H9 (cell line): ENCODE measurements around the gene CORO1C. TPM values are rescaled to one million over a fixed set of nuclear protein-coding genes. Genes with fewer than 3 reads are reported as not detected.

Source experiments
- DNase-seq: peaks from one replicate; pipeline ENCODE4 v3.0.0-alpha.2; 2017
- H2AFZ ChIP-seq: one replicate; pipeline ENCODE4 v1.6.1; 2013; ENCODE audit warnings: mild to moderate bottlenecking, low read length, control low read depth, moderate library complexity
- H2AK5ac ChIP-seq: 2 replicates; pipeline ENCODE4 v1.6.1; 2013; ENCODE audit warnings: low read length, control low read depth, mixed read lengths; ENCODE audit not compliant: insufficient read length
- H2BK120ac ChIP-seq: one replicate; pipeline ENCODE4 v1.6.1; 2013; ENCODE audit warnings: low read depth, mild to moderate bottlenecking, low read length, control low read depth, inconsistent platforms; ENCODE audit not compliant: poor library complexity, severe bottlenecking
- H2BK12ac ChIP-seq: 2 replicates; pipeline ENCODE4 v1.6.1; 2013; ENCODE audit warnings: low read length, control low read depth, mixed read lengths, low read depth; ENCODE audit not compliant: insufficient read length
- H2BK15ac ChIP-seq: 2 replicates; pipeline ENCODE4 v1.6.1; 2013; ENCODE audit warnings: low read depth, low read length, control low read depth
- H2BK20ac ChIP-seq: one replicate; pipeline ENCODE4 v1.6.1; 2013; ENCODE audit warnings: low read depth, mild to moderate bottlenecking, low read length, control low read depth, inconsistent platforms; ENCODE audit not compliant: poor library complexity, severe bottlenecking
- H2BK5ac ChIP-seq: 2 replicates; pipeline ENCODE4 v1.6.1; 2013; ENCODE audit warnings: low read length, control low read depth, mixed read lengths; ENCODE audit not compliant: insufficient read length
- H3K14ac ChIP-seq: 2 replicates; pipeline ENCODE4 v1.6.1; 2013; ENCODE audit warnings: low read length, control low read depth; ENCODE audit not compliant: insufficient read depth
- H3K18ac ChIP-seq: 2 replicates; pipeline ENCODE4 v1.6.1; 2013; ENCODE audit warnings: low read depth, mild to moderate bottlenecking, mixed read lengths, low read length, control low read depth; ENCODE audit not compliant: insufficient read length
- H3K23ac ChIP-seq: 2 replicates; pipeline ENCODE4 v1.6.1; 2013; ENCODE audit warnings: low read length, control low read depth, mixed read lengths, low read depth; ENCODE audit not compliant: insufficient read length
- H3K23me2 ChIP-seq: 2 replicates; pipeline ENCODE4 v1.6.1; 2013; ENCODE audit warnings: low read depth, mild to moderate bottlenecking, mixed read lengths, low read length, control low read depth; ENCODE audit not compliant: insufficient read length, poor library complexity, severe bottlenecking
- H3K27ac ChIP-seq: 2 replicates; pipeline ENCODE4 v1.5.1; 2013; ENCODE audit warnings: low read length, control low read depth, mixed read lengths, low read depth; ENCODE audit not compliant: insufficient read length
- H3K27me3 ChIP-seq: 2 replicates; pipeline ENCODE4 v1.6.1; 2013; ENCODE audit warnings: low read length, control low read depth, inconsistent platforms; ENCODE audit not compliant: insufficient read depth
- H3K4ac ChIP-seq: 2 replicates; pipeline ENCODE4 v1.6.1; 2013; ENCODE audit warnings: low read depth, mild to moderate bottlenecking, control low read depth, inconsistent platforms, low read length, moderate library complexity
- H3K4me1 ChIP-seq: 2 replicates; pipeline ENCODE4 v1.6.1; 2013; ENCODE audit warnings: low read length, control low read depth, inconsistent platforms; ENCODE audit not compliant: insufficient read depth
- H3K4me2 ChIP-seq: 2 replicates; pipeline ENCODE4 v1.6.1; 2013; ENCODE audit warnings: low read length, control low read depth, mixed read lengths; ENCODE audit not compliant: insufficient read length, insufficient read depth
- H3K56ac ChIP-seq: 2 replicates; pipeline ENCODE4 v1.6.1; 2013; ENCODE audit warnings: low read depth, mild to moderate bottlenecking, mixed read lengths, low read length, control low read depth; ENCODE audit not compliant: insufficient read length
- H3K79me1 ChIP-seq: 2 replicates; pipeline ENCODE4 v1.6.1; 2013; ENCODE audit warnings: low read depth, mild to moderate bottlenecking, moderate library complexity, low read length, control low read depth, inconsistent platforms; ENCODE audit not compliant: insufficient read depth, poor library complexity, severe bottlenecking
- H3K79me2 ChIP-seq: 2 replicates; pipeline ENCODE4 v1.6.1; 2013; ENCODE audit warnings: low read length, control low read depth, inconsistent platforms; ENCODE audit not compliant: insufficient read depth
- H3K9ac ChIP-seq: 2 replicates; pipeline ENCODE4 v1.6.1; 2013; ENCODE audit warnings: low read length, control low read depth, mixed read lengths; ENCODE audit not compliant: insufficient read length; ENCODE audit errors: extremely low read depth
- H3K9me3 ChIP-seq: one replicate; pipeline ENCODE4 v1.6.1; 2013; ENCODE audit warnings: low read depth, low read length, inconsistent platforms; ENCODE audit not compliant: control insufficient read depth
- H3T11ph ChIP-seq: one replicate; pipeline ENCODE4 v1.6.1; 2013; ENCODE audit warnings: mild to moderate bottlenecking, low read length, control low read depth, inconsistent platforms
- H4K20me1 ChIP-seq: one replicate; pipeline ENCODE4 v1.6.1; 2013; ENCODE audit not compliant: control insufficient read depth, insufficient read length, insufficient read depth
- H4K5ac ChIP-seq: 2 replicates; pipeline ENCODE4 v1.6.1; 2013; ENCODE audit warnings: low read depth, mild to moderate bottlenecking, mixed read lengths, low read length, control low read depth; ENCODE audit not compliant: insufficient read length
- H4K8ac ChIP-seq: replicated peaks from 2 replicates; pipeline ENCODE4 v1.6.1; 2013; ENCODE audit warnings: low read length, control low read depth, mixed read lengths, low read depth; ENCODE audit not compliant: insufficient read length
- H4K91ac ChIP-seq: 2 replicates; pipeline ENCODE4 v1.6.1; 2013; ENCODE audit warnings: low read depth, mild to moderate bottlenecking, moderate library complexity, mixed read lengths, low read length, control low read depth; ENCODE audit not compliant: insufficient read length
- H3K27ac Mint-ChIP-seq, 3 experiments: 2 replicates in 2 of 3; 3 replicates in 1 of 3; pipeline ENCODE4 v1.8.0; 2020 to 2021; ENCODE audit warnings: mixed read lengths in 3 of 3, mild to moderate bottlenecking in 1 of 3, moderate library complexity in 1 of 3
- H3K27me3 Mint-ChIP-seq: 2 replicates; pipeline ENCODE4 v1.8.0; 2021; ENCODE audit warnings: low read depth, mild to moderate bottlenecking, moderate library complexity, mixed read lengths
- H3K36me3 Mint-ChIP-seq, 3 experiments: 2 replicates in 2 of 3; 3 replicates in 1 of 3; pipeline ENCODE4 v1.8.0; 2020 to 2021; ENCODE audit warnings: low read depth in 3 of 3, mixed read lengths in 3 of 3; ENCODE audit not compliant: insufficient read depth in 1 of 3
- H3K4me1 Mint-ChIP-seq, 2 experiments: 2 replicates each; pipeline ENCODE4 v1.8.0; 2020; ENCODE audit warnings: mixed read lengths in 2 of 2
- H3K4me3 Mint-ChIP-seq, 2 experiments: 2 replicates in 1 of 2; 3 replicates in 1 of 2; pipeline ENCODE4 v1.8.0; 2020 to 2021; ENCODE audit warnings: mild to moderate bottlenecking in 2 of 2, mixed read lengths in 2 of 2, moderate library complexity in 1 of 2
- H3K9me3 Mint-ChIP-seq, 2 experiments: 2 replicates in 1 of 2; 3 replicates in 1 of 2; pipeline ENCODE4 v1.8.0; 2020; ENCODE audit warnings: mild to moderate bottlenecking in 2 of 2, mixed read lengths in 2 of 2, moderate library complexity in 1 of 2
- total RNA-seq: library from RNA; stranded (reverse); gene quantifications from 2 replicates; pipeline ENCODE4 v1.2.1, GENCODE V29; 2021
- TF ChIP-seq, protein P1 (sequence below): fragments of 200-600 bp; sonication (generic); conservative IDR thresholded peaks from 3 replicates; pipeline ENCODE4 v1.8.0; 2021; ENCODE audit warnings: antibody characterized with exemption, mild to moderate bottlenecking

Gene CORO1C
- total RNA-seq, 1 experiment from 2014 or later: 154 TPM

DNA sequence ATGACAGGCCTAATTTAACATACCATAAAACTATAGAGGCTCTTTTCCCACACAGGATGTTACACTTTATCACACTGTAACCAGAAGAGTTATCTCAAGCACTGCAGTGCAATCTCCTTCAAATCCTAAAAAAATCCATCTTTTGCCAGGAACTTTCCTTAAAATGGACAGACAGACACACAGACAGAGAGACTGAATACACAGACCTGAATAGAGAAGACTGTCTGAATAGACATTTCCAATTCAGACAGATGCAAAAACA is 6.5 kb downstream of the CORO1C start:
- H4K20me1 ChIP-seq: no peaks in the 10 kb centered on the region
- H3K4me2 ChIP-seq: no peak overlapping the region
- no peak overlapping the region for H3K56ac ChIP-seq
- TF ChIP-seq, protein P1, sequence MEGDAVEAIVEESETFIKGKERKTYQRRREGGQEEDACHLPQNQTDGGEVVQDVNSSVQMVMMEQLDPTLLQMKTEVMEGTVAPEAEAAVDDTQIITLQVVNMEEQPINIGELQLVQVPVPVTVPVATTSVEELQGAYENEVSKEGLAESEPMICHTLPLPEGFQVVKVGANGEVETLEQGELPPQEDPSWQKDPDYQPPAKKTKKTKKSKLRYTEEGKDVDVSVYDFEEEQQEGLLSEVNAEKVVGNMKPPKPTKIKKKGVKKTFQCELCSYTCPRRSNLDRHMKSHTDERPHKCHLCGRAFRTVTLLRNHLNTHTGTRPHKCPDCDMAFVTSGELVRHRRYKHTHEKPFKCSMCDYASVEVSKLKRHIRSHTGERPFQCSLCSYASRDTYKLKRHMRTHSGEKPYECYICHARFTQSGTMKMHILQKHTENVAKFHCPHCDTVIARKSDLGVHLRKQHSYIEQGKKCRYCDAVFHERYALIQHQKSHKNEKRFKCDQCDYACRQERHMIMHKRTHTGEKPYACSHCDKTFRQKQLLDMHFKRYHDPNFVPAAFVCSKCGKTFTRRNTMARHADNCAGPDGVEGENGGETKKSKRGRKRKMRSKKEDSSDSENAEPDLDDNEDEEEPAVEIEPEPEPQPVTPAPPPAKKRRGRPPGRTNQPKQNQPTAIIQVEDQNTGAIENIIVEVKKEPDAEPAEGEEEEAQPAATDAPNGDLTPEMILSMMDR: no peak
- H3K4me3 Mint-ChIP-seq: no peak overlapping the region
- peaks cover 2% of the 10 kb centered on the region for H3K79me1 ChIP-seq
- H3K18ac ChIP-seq: no peak overlapping the region
- no peak overlapping the region for H2BK5ac ChIP-seq
- no peak overlapping the region for H3K27ac ChIP-seq
- H3K27me3 Mint-ChIP-seq: no peaks in the 10 kb centered on the region
- no peaks in the 10 kb centered on the region for H3K9me3 ChIP-seq
- H3K23ac ChIP-seq: no peak overlapping the region
- H3K4me1 ChIP-seq: peaks cover 6% of the 10 kb centered on the region
- peaks cover 58 to 63% of the 10 kb centered on the region in 2 experiments for H3K4me1 Mint-ChIP-seq
- no peak for DNase-seq
- peak overlapping the region in 1 of 3 experiments; percentile 77; a peak in 2 of 7 replicates for H3K27ac Mint-ChIP-seq
- no peak overlapping the region for H2AK5ac ChIP-seq
- no peak overlapping the region for H3K14ac ChIP-seq
- H4K5ac ChIP-seq: no peak overlapping the region
- H3K23me2 ChIP-seq: peaks cover 2% of the 10 kb centered on the region
- no peak overlapping the region for H3K9ac ChIP-seq
- H4K8ac ChIP-seq: no peak overlapping the region
- H3T11ph ChIP-seq: no peak overlapping the region
- H3K79me2 ChIP-seq: peaks cover 33% of the 10 kb centered on the region
- H2BK15ac ChIP-seq: no peak overlapping the region
- no peak overlapping the region for H4K91ac ChIP-seq
- H3K4ac ChIP-seq: no peak overlapping the region
- H2AFZ ChIP-seq: no peak overlapping the region
- no peak overlapping the region for H2BK12ac ChIP-seq
- H2BK20ac ChIP-seq: no peak overlapping the region
- H2BK120ac ChIP-seq: no peak overlapping the region
- no peaks in the 10 kb centered on the region for H3K9me3 Mint-ChIP-seq
- H3K36me3 Mint-ChIP-seq: 0 out of 7 replicates have a peak, but pooled peaks cover 0 to 1% (median 0%) of the 10 kb centered on the region in 3 experiments
- no peaks in the 10 kb centered on the region for H3K27me3 ChIP-seq
